HepG2 (cell line): ENCODE results near the gene HNRNPUL1. TPM values are rescaled to one million over a fixed set of nuclear protein-coding genes. Genes with fewer than 3 reads are reported as not detected.

Experiments used
- ATAC-seq: fragments of 200-7000 bp; cut with Tn5 transposase; 3 replicates; pipeline ENCODE4 v1.9.1; 2020; ENCODE audit warnings: mild to moderate bottlenecking, moderate library complexity
- BruUV-seq: library from RNA; stranded (reverse); fragments of 400-500 nt; replicated peaks from 2 replicates; lab custom pipeline; 2021; lab: Mats Ljungman, UMichigan
- CTCF ChIA-PET: fragments of 300-600 bp; formaldehyde crosslinking; extraction: SDS; loops from one replicate; lab custom pipeline; 2021; ENCODE audit warnings: low total read pairs, inconsistent platforms, low intra/inter-chr PET ratio; lab: Yijun Ruan, JAX
- POLR2A ChIA-PET: fragments of 350-600 bp; sonication (Branson Sonifier 250); formaldehyde crosslinking; loops from one replicate; lab custom pipeline; 2020; ENCODE audit warnings: antibody characterized with exemption, inconsistent platforms; lab: Yijun Ruan, JAX
- DNase-seq: peaks from one replicate; pipeline ENCODE4 v3.0.0-alpha.2; 2015; ENCODE audit warnings: low spot score
- FAIRE-seq: peaks from 3 replicates; lab custom pipeline; 2011; peaks lifted over from hg19 to GRCh38; lab: Jason Lieb, UNC
- H2AFZ ChIP-seq: one replicate; pipeline ENCODE4 v1.6.1; 2011; ENCODE audit warnings: low read length, inconsistent platforms
- H3K27ac ChIP-seq: fragments of 300-600 bp; 3 replicates; pipeline ENCODE4 v1.8.0; 2011; ENCODE audit warnings: mixed run types, mild to moderate bottlenecking, mixed read lengths, low read length, inconsistent platforms; ENCODE audit not compliant: insufficient read depth; ENCODE audit errors: extremely low read length
- H3K27me3 ChIP-seq, 2 experiments: fragments of 200-600 bp in 1 of 2; 2 replicates in 1 of 2; 3 replicates in 1 of 2; pipeline versions ENCODE4 v1.6.0 to v1.8.0; 2011; ENCODE audit warnings: low read length in 2 of 2, mild to moderate bottlenecking in 2 of 2, moderate library complexity in 2 of 2, inconsistent platforms in 1 of 2; ENCODE audit not compliant: insufficient read depth in 2 of 2, control insufficient read depth in 1 of 2
- H3K36me3 ChIP-seq, 2 experiments: fragments of 200-600 bp in 1 of 2; replicated peaks in 1 of 2; 2 replicates in 1 of 2; 3 replicates in 1 of 2; pipeline versions ENCODE4 v1.5.1 to v1.8.0; 2011; ENCODE audit warnings: low read length in 2 of 2, inconsistent platforms in 1 of 2; ENCODE audit not compliant: insufficient read depth in 2 of 2, control insufficient read depth in 1 of 2
- H3K4me1 ChIP-seq: 2 replicates; pipeline ENCODE4 v1.5.1; 2012; ENCODE audit warnings: low read length, inconsistent platforms; ENCODE audit not compliant: insufficient read depth
- H3K4me2 ChIP-seq: 2 replicates; pipeline ENCODE4 v1.6.0; 2011; ENCODE audit warnings: low read depth, low read length, inconsistent platforms
- H3K4me3 ChIP-seq, 3 experiments: fragments of 200-600 bp in 1 of 3; sonication (generic), shearing (Covaris generic) in 1 of 3; replicated peaks in 1 of 3; 2 replicates each; pipeline ENCODE4 v1.5.1; 2011 to 2016; ENCODE audit warnings: low read length in 3 of 3, inconsistent platforms in 2 of 3, low read depth in 2 of 3, mild to moderate bottlenecking in 2 of 3, control low read depth in 1 of 3, mixed read lengths in 1 of 3; ENCODE audit not compliant: insufficient read depth in 1 of 3
- H3K79me2 ChIP-seq: one replicate; pipeline ENCODE4 v1.6.1; 2011; ENCODE audit warnings: low read length, inconsistent platforms; ENCODE audit not compliant: insufficient read depth
- H3K9ac ChIP-seq: 2 replicates; pipeline ENCODE4 v1.6.0; 2011; ENCODE audit warnings: mild to moderate bottlenecking, low read depth, low read length, inconsistent platforms; ENCODE audit not compliant: insufficient read depth
- H3K9me3 ChIP-seq: 2 replicates; pipeline ENCODE4 v1.5.1; 2012; ENCODE audit warnings: mild to moderate bottlenecking, low read length
- H4K20me1 ChIP-seq: 2 replicates; pipeline ENCODE4 v1.6.0; 2011; ENCODE audit warnings: inconsistent platforms, mild to moderate bottlenecking, low read length, moderate library complexity; ENCODE audit not compliant: insufficient read depth
- ATF7 ChIP-seq, 2 experiments: fragments of 450-650 bp in 1 of 2; sonication (generic) in 1 of 2; formaldehyde crosslinking in 1 of 2; IDR thresholded peaks; 2 replicates each; pipeline versions ENCODE4 v1.4.0 to v1.6.1; 2016 to 2020; ENCODE audit warnings: antibody characterized with exemption in 1 of 2, mild to moderate bottlenecking in 1 of 2, missing genetic modification reagents in 1 of 2
- HDAC1 ChIP-seq: sonication (generic); formaldehyde crosslinking; IDR thresholded peaks from 2 replicates; pipeline ENCODE4 v1.5.1; 2020; ENCODE audit warnings: mild to moderate bottlenecking, missing genetic modification reagents
- POGZ ChIP-seq: sonication (generic); formaldehyde crosslinking; IDR thresholded peaks from 2 replicates; pipeline ENCODE4 v1.4.0; 2020; ENCODE audit warnings: mild to moderate bottlenecking, missing genetic modification reagents
- RFX1 ChIP-seq: fragments of 450-650 bp; IDR thresholded peaks from 2 replicates; pipeline ENCODE4 v1.6.1; 2017
- RFX3 ChIP-seq: IDR thresholded peaks from 2 replicates; pipeline ENCODE4 v1.6.1; 2016; ENCODE audit warnings: missing biosample characterization, missing genetic modification reagents
- ZBTB34 ChIP-seq: sonication (generic); formaldehyde crosslinking; IDR thresholded peaks from 2 replicates; pipeline ENCODE4 v1.8.0; 2022; ENCODE audit warnings: mild to moderate bottlenecking, missing genetic modification reagents
- ZBTB7A ChIP-seq: sonication (generic); formaldehyde crosslinking; IDR thresholded peaks from 2 replicates; pipeline ENCODE4 v1.8.0; 2022; ENCODE audit warnings: mild to moderate bottlenecking, missing genetic modification reagents
- ZXDC ChIP-seq: sonication (generic); formaldehyde crosslinking; IDR thresholded peaks from 2 replicates; pipeline ENCODE4 v1.5.0; 2020; ENCODE audit warnings: mild to moderate bottlenecking, missing genetic modification reagents
- WGBS: methylation state at CpG from one replicate; pipeline ENCODE4 v1.1.6; 2017; ENCODE audit warnings: low lambda C conversion rate; 5-methylcytosine and 5-hydroxymethylcytosine counted together
- in situ Hi-C: cut with HindIII; loops from 2 replicates; pipeline ENCODE4 v1.10.0; 2017; ENCODE audit warnings: low pct_unique_long_range_greater_than_20kb; ENCODE audit not compliant: extremely low pct_ligation_motif_present
- intact Hi-C: fragments of 100-400 bp; cut with micrococcal nuclease; formaldehyde crosslinking; loops from one replicate; pipeline ENCODE4 v1.10.0; 2022; ENCODE audit not compliant: unreplicated experiment
- polyA plus RNA-seq, 8 experiments: library from polyadenylated mRNA; depleted of rRNA in 3 of 8; stranded (reverse) in 7 of 8; unstranded in 1 of 8; fragments of >200 nt; fragmentation: Illumina TruSeq in 4 of 8; extraction: Trizol in 4 of 8; gene quantifications; 2 replicates each; pipeline versions ENCODE4 v1.2.1 to v1.2.3, GENCODE V29; 2011 to 2016; ENCODE audit warnings: low read depth in 4 of 8, missing spikeins in 1 of 8, mixed read lengths in 1 of 8; ENCODE audit not compliant: insufficient read depth in 1 of 8
- total RNA-seq, 5 experiments: library from RNA; depleted of rRNA; stranded (reverse); fragments of >200 nt; fragmentation: Illumina TruSeq; extraction: Trizol; gene quantifications; 2 replicates each; pipeline ENCODE4 v1.2.3, GENCODE V29; 2016; ENCODE audit warnings: low read depth in 1 of 5

Gene HNRNPUL1
- total and polyA plus RNA-seq, 2 of the 13 experiments (the other 11 are each of a cell fraction or from before 2014, with no cell fraction given) = 30.9 to 81.7 TPM

- H3K27ac ChIP-seq = peak overlapping the region; percentile 45
- CTCF ChIA-PET = no interaction called here
- no TSS peak for BruUV-seq
Measured at GRCh38 chr19:41298348-41298964, 34.3 kb downstream of the HNRNPUL1 start.

GRCh38 chr19:41299046-41299754, 35.0 kb downstream of the HNRNPUL1 start:
- in situ Hi-C loops = no loop called here
- TF ChIP-seq ZXDC = no peak
- TF ChIP-seq POGZ = no peak
- no peak for TF ChIP-seq ZBTB34 (CRISPR knock-in tag)
- no peak for TF ChIP-seq HDAC1 (CRISPR knock-in tag)
- TF ChIP-seq ATF7 (IDR thresholded peaks at IDR 0.05) = no peak
- no peak for TF ChIP-seq ATF7 (CRISPR knock-in tag; IDR thresholded peaks at IDR 0.05)
- no peak for ATAC-seq
- CTCF ChIA-PET = no interaction called here
- Histone ChIP-seq H3K9me3 (no peaks in the 10 kb centered on the region), H3K36me3 (peaks cover 53 to 97% of the 10 kb centered on the region in 2 experiments), H3K4me1 (no peaks in the 10 kb centered on the region), H3K4me2 (no peak overlapping the region), H3K27me3 (no peaks in the 10 kb centered on the region), H2AFZ (no peak overlapping the region), H3K4me3 (no peak overlapping the region), H4K20me1 (no peaks in the 10 kb centered on the region; the same call in 1 of the 2 replicates), H3K27ac (no peak overlapping the region), H3K79me2 (no peaks in the 10 kb centered on the region), H3K9ac (no peak overlapping the region)
- no peak for DNase-seq
- no peak for FAIRE-seq
- 98% methylated on average over 10 of the region's 10 CpGs for WGBS
- intact Hi-C loops = no loop called here
- BruUV-seq = no TSS peak
- POLR2A ChIA-PET = no interaction called here

More at GRCh38 chr19:41298348-41298964, 34.3 kb downstream of the HNRNPUL1 start:
- TF ChIP-seq RFX3 (CRISPR knock-in tag) (0 out of 2 replicates have a peak, but pooled peaks have one; percentile 29), ZBTB7A (no peak), RFX1 (peak; percentile 55; the same call in 1 of the 2 replicates)
- POLR2A ChIA-PET = interaction anchor here (0.9 to 1.1 kb wide), 2 partner anchors 10 to 34 kb away, joined by 4 to 7 read pairs; partner anchors contain the start of gene HNRNPUL1
- Histone ChIP-seq H3K4me1 (no peaks in the 10 kb centered on the region), H3K4me2 (no peak overlapping the region), H3K9ac (no peak overlapping the region), H4K20me1 (no peaks in the 10 kb centered on the region; the same call in 1 of the 2 replicates), H3K36me3 (peaks cover 58 to 97% of the 10 kb centered on the region in 2 experiments), H3K9me3 (no peaks in the 10 kb centered on the region), H3K4me3 (no peak overlapping the region), H3K79me2 (no peaks in the 10 kb centered on the region), H3K27me3 (no peaks in the 10 kb centered on the region), H2AFZ (no peak overlapping the region)
- intact Hi-C loops (no loop called here), in situ Hi-C loops (no loop called here)
- ATAC-seq = peak; percentile 51
- WGBS = 90% methylated on average over 4 of the region's 4 CpGs
- no peak for DNase-seq
- no peak for FAIRE-seq
